Keratinocyte (primary cell): Measurements from ENCODE around the gene C11orf24. TPM values are rescaled to one million over a fixed set of nuclear protein-coding genes. Genes with fewer than 3 reads are reported as not detected.
A peak's percentile ranks its signal among the peaks of the same experiment; 100 is the strongest.

Experiments
- DNase-seq: peaks from one replicate; pipeline ENCODE4 v3.0.0-alpha.2; 2011; ENCODE audit warnings: low read depth, missing footprints, low spot score
- FAIRE-seq: peaks from 2 replicates; lab custom pipeline; 2011; peaks lifted over from hg19 to GRCh38; lab: Jason Lieb, UNC
- H2AFZ ChIP-seq: 2 replicates; pipeline ENCODE4 v1.6.0; 2012; ENCODE audit warnings: low read length, control low read depth, inconsistent platforms; ENCODE audit not compliant: control insufficient read depth
- H3K27ac ChIP-seq: 2 replicates; pipeline ENCODE4 v1.5.1; 2011; ENCODE audit warnings: low read length; ENCODE audit not compliant: control insufficient read depth, insufficient read depth
- H3K27me3 ChIP-seq: 3 replicates; pipeline ENCODE4 v1.6.0; 2011; ENCODE audit warnings: low read length; ENCODE audit not compliant: control insufficient read depth, insufficient read depth; ENCODE audit errors: extremely low read depth
- H3K36me3 ChIP-seq, 2 experiments: 2 replicates in 1 of 2; 3 replicates in 1 of 2; pipeline ENCODE4 v1.5.1; 2011; ENCODE audit warnings: low read length in 2 of 2, mild to moderate bottlenecking in 1 of 2; ENCODE audit not compliant: control insufficient read depth in 2 of 2, insufficient read depth in 2 of 2; ENCODE audit errors: extremely low read depth in 1 of 2
- H3K4me1 ChIP-seq: 3 replicates; pipeline ENCODE4 v1.5.1; 2011; ENCODE audit warnings: low read length; ENCODE audit not compliant: control insufficient read depth, insufficient read depth; ENCODE audit errors: extremely low read depth
- H3K4me2 ChIP-seq: 3 replicates; pipeline ENCODE4 v1.6.0; 2011; ENCODE audit warnings: low read depth, low read length; ENCODE audit not compliant: control insufficient read depth, insufficient read depth; ENCODE audit errors: extremely low read depth
- H3K4me3 ChIP-seq, 3 experiments: fragments of 200-600 bp in 1 of 3; sonication (generic) in 1 of 3; 2 replicates in 2 of 3; 3 replicates in 1 of 3; pipeline ENCODE4 v1.5.1; 2011 to 2016; ENCODE audit warnings: low read length in 3 of 3, mild to moderate bottlenecking in 3 of 3, control low read depth in 2 of 3, inconsistent platforms in 1 of 3, low read depth in 1 of 3, mixed read lengths in 1 of 3, mixed run types in 1 of 3, moderate library complexity in 1 of 3; ENCODE audit not compliant: control insufficient read depth in 2 of 3, insufficient read depth in 2 of 3; ENCODE audit errors: extremely low read depth in 1 of 3
- H3K79me2 ChIP-seq: 2 replicates; pipeline ENCODE4 v1.6.0; 2012; ENCODE audit warnings: low read length; ENCODE audit not compliant: control insufficient read depth, insufficient read depth
- H3K9ac ChIP-seq: 3 replicates; pipeline ENCODE4 v1.6.0; 2011; ENCODE audit warnings: low read length; ENCODE audit not compliant: control insufficient read depth, insufficient read depth; ENCODE audit errors: extremely low read depth
- H3K9me1 ChIP-seq: 3 replicates; pipeline ENCODE4 v1.6.0; 2011; ENCODE audit warnings: low read length; ENCODE audit not compliant: control insufficient read depth, insufficient read depth; ENCODE audit errors: extremely low read depth
- H3K9me3 ChIP-seq: 2 replicates; pipeline ENCODE4 v1.5.1; 2012; ENCODE audit warnings: low read depth, low read length; ENCODE audit not compliant: control insufficient read depth
- H4K20me1 ChIP-seq: 3 replicates; pipeline ENCODE4 v1.6.0; 2011; ENCODE audit warnings: low read length; ENCODE audit not compliant: control insufficient read depth, insufficient read depth; ENCODE audit errors: extremely low read depth
- EZH2 ChIP-seq: IDR thresholded peaks from one replicate; pipeline ENCODE4 v1.6.1; 2012; ENCODE audit warnings: inconsistent platforms, mild to moderate bottlenecking, low read length, moderate library complexity
- dilution Hi-C: fragments of 300-500 bp; cut with MboI; formaldehyde crosslinking; loops from one replicate; pipeline ENCODE4 v1.7.0; 2020; ENCODE audit warnings: low sequenced_read_pairs; ENCODE audit not compliant: extremely low pct_ligation_motif_present
- polyA plus RNA-seq, 5 experiments: library from polyadenylated mRNA; depleted of rRNA in 3 of 5; stranded (reverse) in 3 of 5; stranded (forward) in 1 of 5; unstranded in 1 of 5; fragments of >200 nt; gene quantifications; 1 replicate in 1 of 5; 2 replicates in 3 of 5; 3 replicates in 1 of 5; pipeline versions ENCODE4 v1.2.1 to v1.2.3, GENCODE V29; 2011 to 2012; ENCODE audit warnings: missing spikeins in 2 of 5, low read depth in 1 of 5, low replicate concordance in 1 of 5
- TF ChIP-seq, protein P1 (sequence below), 3 experiments: IDR thresholded peaks in 1 of 3; conservative IDR thresholded peaks in 1 of 3; optimal IDR thresholded peaks in 1 of 3; 2 replicates in 2 of 3; 3 replicates in 1 of 3; pipeline versions ENCODE3 to v1.5.1; 2011; ENCODE audit warnings: low read length in 3 of 3, mild to moderate bottlenecking in 3 of 3, moderate library complexity in 2 of 3, control low read depth in 1 of 3, inconsistent platforms in 1 of 3; ENCODE audit not compliant: insufficient read depth in 2 of 3; ENCODE audit errors: extremely low read depth in 1 of 3

The C11orf24 gene
- polyA plus RNA-seq, 1 donor (not counting 4 experiments of a cell fraction or from before 2014, with no cell fraction given), result 28.4 TPM

GRCh38 chr11:68270196-68271022 is 1.4 kb downstream of the C11orf24 start:
- dilution Hi-C loops, result no loop called here
- DNase-seq (no peak), FAIRE-seq (no peak)
- H3K9me3 ChIP-seq, result no peaks in the 10 kb centered on the region
- H3K4me2 ChIP-seq, result peak overlapping the region; percentile 67
- no peak overlapping the region for H2AFZ ChIP-seq
- TF ChIP-seq, protein P1, sequence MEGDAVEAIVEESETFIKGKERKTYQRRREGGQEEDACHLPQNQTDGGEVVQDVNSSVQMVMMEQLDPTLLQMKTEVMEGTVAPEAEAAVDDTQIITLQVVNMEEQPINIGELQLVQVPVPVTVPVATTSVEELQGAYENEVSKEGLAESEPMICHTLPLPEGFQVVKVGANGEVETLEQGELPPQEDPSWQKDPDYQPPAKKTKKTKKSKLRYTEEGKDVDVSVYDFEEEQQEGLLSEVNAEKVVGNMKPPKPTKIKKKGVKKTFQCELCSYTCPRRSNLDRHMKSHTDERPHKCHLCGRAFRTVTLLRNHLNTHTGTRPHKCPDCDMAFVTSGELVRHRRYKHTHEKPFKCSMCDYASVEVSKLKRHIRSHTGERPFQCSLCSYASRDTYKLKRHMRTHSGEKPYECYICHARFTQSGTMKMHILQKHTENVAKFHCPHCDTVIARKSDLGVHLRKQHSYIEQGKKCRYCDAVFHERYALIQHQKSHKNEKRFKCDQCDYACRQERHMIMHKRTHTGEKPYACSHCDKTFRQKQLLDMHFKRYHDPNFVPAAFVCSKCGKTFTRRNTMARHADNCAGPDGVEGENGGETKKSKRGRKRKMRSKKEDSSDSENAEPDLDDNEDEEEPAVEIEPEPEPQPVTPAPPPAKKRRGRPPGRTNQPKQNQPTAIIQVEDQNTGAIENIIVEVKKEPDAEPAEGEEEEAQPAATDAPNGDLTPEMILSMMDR (optimal IDR thresholded peaks at IDR 0.05 in 1 of 3, IDR thresholded peaks at IDR 0.05 in 1 of 3, conservative IDR thresholded peaks at IDR 0.05 in 1 of 3; ENCODE audit: extremely low read depth in 1 of 3, insufficient read depth in 2 of 3, low read length in 3 of 3), result no peak
- TF ChIP-seq EZH2, result no peak
- H3K4me1 ChIP-seq, result peaks cover 25% of the 10 kb centered on the region
- peaks cover 26 to 33% of the 10 kb centered on the region in 2 experiments for H3K36me3 ChIP-seq
- peak overlapping the region; percentile 96 for H3K9ac ChIP-seq
- H3K27me3 ChIP-seq, result no peaks in the 10 kb centered on the region
- H3K79me2 ChIP-seq, result peaks cover 30% of the 10 kb centered on the region
- peak overlapping the region; percentile 91 for H3K27ac ChIP-seq
- no peaks in the 10 kb centered on the region for H4K20me1 ChIP-seq
- H3K9me1 ChIP-seq, result peaks cover 4% of the 10 kb centered on the region
- H3K4me3 ChIP-seq, result peak overlapping the region; percentile 73 to 90 (median 89)

DNA sequence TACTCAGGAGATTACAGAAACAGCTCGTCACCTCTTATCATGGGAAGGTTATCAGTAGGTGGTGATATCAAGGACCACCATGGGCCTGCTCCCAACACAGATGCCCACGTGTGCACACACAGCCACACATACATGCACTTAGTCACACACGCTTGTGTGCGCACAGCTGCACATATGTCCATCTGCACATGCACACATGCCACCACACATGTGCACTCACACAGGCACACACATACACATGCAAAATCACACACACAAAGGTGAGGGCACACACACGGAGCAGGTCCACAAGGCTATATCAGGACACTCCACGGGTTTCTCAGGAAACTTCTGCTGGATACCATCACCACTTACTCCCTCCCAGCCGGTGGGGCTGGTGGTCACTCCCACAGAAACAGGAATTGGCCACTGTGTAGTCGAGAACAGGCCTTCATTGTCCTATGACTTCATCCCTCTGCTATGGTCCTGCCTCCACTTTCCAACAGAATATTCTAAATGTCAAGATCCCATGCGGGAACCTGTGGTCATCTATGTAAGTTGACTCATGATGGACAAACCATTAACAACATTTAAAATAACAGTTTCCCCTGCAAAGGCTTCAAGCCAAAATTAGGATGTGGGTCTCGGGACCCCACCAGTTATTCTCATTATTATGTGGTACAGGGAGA is 2.2 kb downstream of the C11orf24 start:
- Histone ChIP-seq H2AFZ (no peak overlapping the region), H3K9me1 (peaks cover 4% of the 10 kb centered on the region), H3K27ac (no peak overlapping the region), H3K36me3 (peaks cover 30 to 35% of the 10 kb centered on the region in 2 experiments), H3K9me3 (no peaks in the 10 kb centered on the region), H3K9ac (no peak overlapping the region), H3K4me2 (peak overlapping the region; percentile 67), H4K20me1 (no peaks in the 10 kb centered on the region), H3K4me1 (peaks cover 21% of the 10 kb centered on the region), H3K4me3 (no peak overlapping the region), H3K27me3 (no peaks in the 10 kb centered on the region), H3K79me2 (peaks cover 30% of the 10 kb centered on the region)
- TF ChIP-seq EZH2, result no peak
- TF ChIP-seq, protein P1 (optimal IDR thresholded peaks at IDR 0.05 in 1 of 3, IDR thresholded peaks at IDR 0.05 in 1 of 3, conservative IDR thresholded peaks at IDR 0.05 in 1 of 3; ENCODE audit: extremely low read depth in 1 of 3, insufficient read depth in 2 of 3, low read length in 3 of 3), result no peak
- DNase-seq (no peak), FAIRE-seq (no peak)
- dilution Hi-C loops, result no loop called here
